Glutamatergic neuron (in vitro differentiated cells): ENCODE data around the gene ARHGAP6. TPM values are rescaled to one million over a fixed set of nuclear protein-coding genes. Genes with fewer than 3 reads are reported as not detected.

Experiments used
- DNase-seq: peaks from one replicate; pipeline ENCODE4 v3.0.0; 2022
- H3K27ac Mint-ChIP-seq: one replicate; pipeline ENCODE4 v1.8.0; 2020; ENCODE audit warnings: mild to moderate bottlenecking, mixed read lengths, inconsistent platforms; ENCODE audit not compliant: unreplicated experiment
- H3K27me3 Mint-ChIP-seq: one replicate; pipeline ENCODE4 v1.8.0; 2020; ENCODE audit warnings: mild to moderate bottlenecking, moderate library complexity, mixed read lengths, inconsistent platforms; ENCODE audit not compliant: unreplicated experiment
- H3K36me3 Mint-ChIP-seq: one replicate; pipeline ENCODE4 v1.8.0; 2020; ENCODE audit warnings: mild to moderate bottlenecking, mixed read lengths, inconsistent platforms; ENCODE audit not compliant: unreplicated experiment
- H3K4me1 Mint-ChIP-seq: one replicate; pipeline ENCODE4 v1.8.0; 2020; ENCODE audit warnings: mild to moderate bottlenecking, low read depth, mixed read lengths, inconsistent platforms; ENCODE audit not compliant: unreplicated experiment
- H3K4me3 Mint-ChIP-seq: one replicate; pipeline ENCODE4 v1.8.0; 2020; ENCODE audit warnings: mild to moderate bottlenecking, mixed read lengths, inconsistent platforms; ENCODE audit not compliant: unreplicated experiment
- H3K9me3 Mint-ChIP-seq: one replicate; pipeline ENCODE4 v1.8.0; 2020; ENCODE audit warnings: mild to moderate bottlenecking, moderate library complexity, mixed read lengths, inconsistent platforms; ENCODE audit not compliant: unreplicated experiment
- total RNA-seq: library from RNA; stranded (reverse); fragmentation: NEBNext Ultra II Directional; extraction: Animal tissue kit (Norgen Biotek cat#: 25700); gene quantifications from one replicate; pipeline ENCODE4 v1.2.1, GENCODE V29; 2021; ENCODE audit not compliant: unreplicated experiment
- TF ChIP-seq, protein P1 (sequence below): fragments of 200-600 bp; sonication (generic); IDR thresholded peaks from one replicate; pipeline ENCODE4 v1.5.0; 2021; ENCODE audit not compliant: partially characterized antibody, unreplicated experiment

ARHGAP6 gene
- total RNA-seq, 1 donor from 2014 or later = 3.6 TPM

DNA sequence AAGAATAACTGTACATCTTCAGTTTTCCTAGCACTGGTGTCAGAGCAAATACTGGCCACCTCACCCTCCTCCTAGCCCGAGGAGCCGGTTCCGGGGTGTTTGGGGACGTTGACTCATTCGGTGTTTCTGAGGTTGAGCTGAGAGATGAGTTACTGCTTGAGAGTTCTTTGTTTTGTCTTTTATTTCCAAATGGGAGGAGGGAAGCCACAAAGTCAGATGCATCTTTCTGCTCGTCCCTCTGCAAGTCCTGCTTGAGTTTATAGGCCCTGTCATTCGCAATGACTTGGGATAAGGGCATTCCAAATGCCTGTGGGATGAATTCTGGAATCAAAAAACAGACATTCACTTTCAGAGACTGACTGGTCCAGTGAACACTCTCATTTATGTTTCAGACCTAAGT lies 477.1 kb downstream of the ARHGAP6 start:
- Mint-ChIP-seq H3K9me3 (peaks cover 2% of the 10 kb centered on the region), H3K27me3 (no peaks in the 10 kb centered on the region), H3K27ac (no peak overlapping the region), H3K36me3 (no peaks in the 10 kb centered on the region), H3K4me3 (no peak overlapping the region), H3K4me1 (no peaks in the 10 kb centered on the region)
- TF ChIP-seq, protein P1, sequence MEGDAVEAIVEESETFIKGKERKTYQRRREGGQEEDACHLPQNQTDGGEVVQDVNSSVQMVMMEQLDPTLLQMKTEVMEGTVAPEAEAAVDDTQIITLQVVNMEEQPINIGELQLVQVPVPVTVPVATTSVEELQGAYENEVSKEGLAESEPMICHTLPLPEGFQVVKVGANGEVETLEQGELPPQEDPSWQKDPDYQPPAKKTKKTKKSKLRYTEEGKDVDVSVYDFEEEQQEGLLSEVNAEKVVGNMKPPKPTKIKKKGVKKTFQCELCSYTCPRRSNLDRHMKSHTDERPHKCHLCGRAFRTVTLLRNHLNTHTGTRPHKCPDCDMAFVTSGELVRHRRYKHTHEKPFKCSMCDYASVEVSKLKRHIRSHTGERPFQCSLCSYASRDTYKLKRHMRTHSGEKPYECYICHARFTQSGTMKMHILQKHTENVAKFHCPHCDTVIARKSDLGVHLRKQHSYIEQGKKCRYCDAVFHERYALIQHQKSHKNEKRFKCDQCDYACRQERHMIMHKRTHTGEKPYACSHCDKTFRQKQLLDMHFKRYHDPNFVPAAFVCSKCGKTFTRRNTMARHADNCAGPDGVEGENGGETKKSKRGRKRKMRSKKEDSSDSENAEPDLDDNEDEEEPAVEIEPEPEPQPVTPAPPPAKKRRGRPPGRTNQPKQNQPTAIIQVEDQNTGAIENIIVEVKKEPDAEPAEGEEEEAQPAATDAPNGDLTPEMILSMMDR = no peak
- DNase-seq = no peak

GRCh38 chrX:11187001-11187400 lies 478.7 kb downstream of the ARHGAP6 start:
- TF ChIP-seq, protein P1 = no peak
- Mint-ChIP-seq H3K4me3 (no peak overlapping the region), H3K27ac (no peak overlapping the region), H3K36me3 (no peaks in the 10 kb centered on the region), H3K4me1 (no peaks in the 10 kb centered on the region), H3K9me3 (peaks cover 2% of the 10 kb centered on the region), H3K27me3 (no peaks in the 10 kb centered on the region)
- no peak for DNase-seq

DNA sequence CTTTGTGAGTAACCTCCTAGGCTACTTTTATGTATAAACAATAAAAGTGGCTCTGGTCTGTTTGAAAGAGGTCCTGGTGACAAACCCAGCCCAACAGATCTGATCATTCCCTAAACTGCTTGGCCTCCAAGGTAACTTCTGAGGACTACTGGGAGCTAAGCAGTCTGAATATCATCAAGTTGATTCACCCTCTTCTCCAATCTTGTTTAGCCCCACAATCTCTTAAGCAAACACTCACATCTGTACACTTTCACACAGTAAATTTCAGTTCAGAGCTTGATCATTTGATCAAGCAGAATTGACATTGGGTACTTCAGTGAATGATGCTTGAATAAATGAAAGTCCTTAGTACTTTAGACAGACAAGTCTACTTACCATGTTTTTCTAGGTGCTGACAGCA lies 479.9 kb downstream of the ARHGAP6 start:
- Mint-ChIP-seq H3K4me1 (no peaks in the 10 kb centered on the region), H3K27ac (no peak overlapping the region), H3K36me3 (no peaks in the 10 kb centered on the region), H3K27me3 (no peaks in the 10 kb centered on the region), H3K4me3 (no peak overlapping the region), H3K9me3 (peaks cover 2% of the 10 kb centered on the region)
- TF ChIP-seq, protein P1 = no peak
- no peak for DNase-seq

DNA sequence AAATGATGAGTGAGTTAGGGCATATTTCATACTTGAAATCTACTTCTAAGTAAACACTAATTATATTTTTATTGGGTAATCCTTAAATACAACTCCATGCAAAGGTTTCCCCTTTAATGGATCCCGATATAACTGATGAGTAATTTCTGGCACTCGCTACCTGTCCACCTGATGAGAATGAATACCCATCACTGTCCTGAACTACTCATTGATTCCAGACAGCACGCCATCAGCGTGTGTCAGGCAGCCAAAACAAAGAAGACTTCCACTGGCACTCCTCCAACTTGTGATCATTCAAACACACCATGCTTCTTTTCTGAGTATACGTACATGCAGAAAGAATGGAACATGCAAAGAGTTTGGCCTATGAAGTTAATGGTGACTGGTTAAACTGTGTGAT lies 485.1 kb downstream of the ARHGAP6 start:
- TF ChIP-seq, protein P1 = no peak
- no peaks in the 10 kb centered on the region for H3K27me3 Mint-ChIP-seq
- no peaks in the 10 kb centered on the region for H3K36me3 Mint-ChIP-seq
- no peak overlapping the region for H3K27ac Mint-ChIP-seq
- DNase-seq = no peak
- H3K4me3 Mint-ChIP-seq = no peak overlapping the region
- no peaks in the 10 kb centered on the region for H3K4me1 Mint-ChIP-seq
- no peaks in the 10 kb centered on the region for H3K9me3 Mint-ChIP-seq

GRCh38 chrX:11172415-11172814 lies 493.3 kb downstream of the ARHGAP6 start:
- Mint-ChIP-seq H3K4me3 (no peak overlapping the region), H3K27ac (no peak overlapping the region), H3K36me3 (no peaks in the 10 kb centered on the region), H3K9me3 (no peaks in the 10 kb centered on the region), H3K27me3 (no peaks in the 10 kb centered on the region), H3K4me1 (no peaks in the 10 kb centered on the region)
- TF ChIP-seq, protein P1 = no peak
- DNase-seq = no peak
